Activated T-cell treated with anti-CD3 and anti-CD28 coated beads, Interleukin-2, amount 50 U/mL, for 4 hours (primary cell): ENCODE measurements around the gene PHLDA3. TPM values are rescaled to one million over a fixed set of nuclear protein-coding genes. Genes with fewer than 3 reads are reported as not detected.

Experiments
- ATAC-seq, 2 donors: fragments of 200-7000 bp; cut with Tn5 transposase; one replicate each; pipeline ENCODE4 v1.10.0; 2021
- DNase-seq: peaks from one replicate; pipeline ENCODE4 v3.0.0-alpha.2; 2020
- H3K27me3 Mint-ChIP-seq: one replicate; pipeline ENCODE4 v1.8.0; 2021; ENCODE audit warnings: low read depth, mixed read lengths
- H3K36me3 Mint-ChIP-seq: one replicate; pipeline ENCODE4 v1.8.0; 2022; ENCODE audit warnings: mixed read lengths; ENCODE audit not compliant: insufficient read depth
- H3K4me1 Mint-ChIP-seq: one replicate; pipeline ENCODE4 v1.8.0; 2021; ENCODE audit warnings: low read depth, mixed read lengths
- H3K4me3 Mint-ChIP-seq: one replicate; pipeline ENCODE4 v1.8.0; 2021; ENCODE audit warnings: mild to moderate bottlenecking, moderate library complexity, mixed read lengths
- H3K9me3 Mint-ChIP-seq: one replicate; pipeline ENCODE4 v1.8.0; 2021; ENCODE audit warnings: mixed read lengths
- total RNA-seq, 3 donors: library from RNA; stranded (reverse); gene quantifications; one replicate each; pipeline ENCODE4 v1.2.1, GENCODE V29; 2021

Gene PHLDA3
- total RNA-seq, 3 donors from 2014 or later: 1.4 to 4.1 (median 3.4) TPM

DNA sequence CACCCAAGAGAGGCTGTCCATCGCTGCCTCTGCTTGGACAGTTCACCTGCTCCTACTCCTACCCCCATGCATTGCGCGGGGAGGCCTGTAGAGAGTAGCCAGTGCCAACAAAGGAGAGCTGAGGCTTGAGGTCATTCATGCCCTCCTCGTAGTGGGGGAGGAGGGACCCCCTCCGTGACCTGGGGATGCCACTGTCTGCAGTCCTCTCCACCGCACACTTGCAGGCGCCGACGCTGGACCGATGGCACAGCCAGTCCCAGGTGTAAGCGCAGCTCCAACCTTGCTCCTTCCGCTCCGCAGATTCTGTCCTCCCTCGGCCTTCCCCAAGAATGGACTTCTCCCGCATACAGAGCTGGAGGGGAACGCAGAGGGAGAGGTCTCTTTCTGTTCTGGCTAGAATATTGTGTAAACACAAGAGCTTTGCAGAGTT lies 672 bp upstream of the PHLDA3 start:
- Mint-ChIP-seq H3K4me1 (peaks cover 6% of the 10 kb centered on the region), H3K27me3 (peaks cover 37% of the 10 kb centered on the region), H3K9me3 (no peaks in the 10 kb centered on the region), H3K36me3 (no peaks in the 10 kb centered on the region), H3K4me3 (peak overlapping the region; percentile 62)
- no peak for ATAC-seq
- no peak for DNase-seq

GRCh38 chr1:201468501-201468843 lies 516 bp downstream of the PHLDA3 start:
- no peaks in the 10 kb centered on the region for H3K9me3 Mint-ChIP-seq
- DNase-seq: no peak
- peak; percentile 38 to 56 for ATAC-seq
- peaks cover 35% of the 10 kb centered on the region for H3K27me3 Mint-ChIP-seq
- H3K36me3 Mint-ChIP-seq: no peaks in the 10 kb centered on the region
- peak overlapping the region; percentile 64 for H3K4me3 Mint-ChIP-seq
- peaks cover 6% of the 10 kb centered on the region for H3K4me1 Mint-ChIP-seq

DNA sequence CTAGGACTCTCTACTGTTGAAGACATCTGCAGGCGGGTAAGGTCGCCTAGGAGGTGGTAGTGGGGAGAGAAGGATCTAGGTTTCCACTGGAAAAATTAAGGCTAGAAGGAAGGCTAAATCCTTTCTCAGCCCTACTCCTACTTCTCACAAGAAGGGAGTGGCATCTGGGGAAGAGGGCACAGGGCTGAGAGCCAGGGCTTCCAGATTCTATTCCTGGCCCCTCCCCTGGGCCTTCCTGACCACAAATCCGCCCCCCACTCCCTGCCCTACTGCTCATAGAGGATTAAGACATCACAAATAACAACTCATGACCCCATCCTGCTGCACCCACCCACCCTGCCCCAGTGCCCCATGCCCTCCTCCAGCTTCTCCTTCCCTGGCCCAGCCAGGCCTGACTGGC lies 2.5 kb downstream of the PHLDA3 start:
- H3K9me3 Mint-ChIP-seq: no peaks in the 10 kb centered on the region
- ATAC-seq (no peak), DNase-seq (no peak)
- no peaks in the 10 kb centered on the region for H3K36me3 Mint-ChIP-seq
- H3K4me1 Mint-ChIP-seq: peaks cover 6% of the 10 kb centered on the region
- H3K4me3 Mint-ChIP-seq: no peak overlapping the region
- peaks cover 26% of the 10 kb centered on the region for H3K27me3 Mint-ChIP-seq

- no peak for DNase-seq
- ATAC-seq: no peak
- H3K27me3 Mint-ChIP-seq: peaks cover 20% of the 10 kb centered on the region
- H3K4me3 Mint-ChIP-seq: no peak overlapping the region
- no peaks in the 10 kb centered on the region for H3K9me3 Mint-ChIP-seq
- H3K36me3 Mint-ChIP-seq: no peaks in the 10 kb centered on the region
- peaks cover 6% of the 10 kb centered on the region for H3K4me1 Mint-ChIP-seq
Observed at GRCh38 chr1:201465698-201466290, 3.2 kb downstream of the PHLDA3 start.

DNA sequence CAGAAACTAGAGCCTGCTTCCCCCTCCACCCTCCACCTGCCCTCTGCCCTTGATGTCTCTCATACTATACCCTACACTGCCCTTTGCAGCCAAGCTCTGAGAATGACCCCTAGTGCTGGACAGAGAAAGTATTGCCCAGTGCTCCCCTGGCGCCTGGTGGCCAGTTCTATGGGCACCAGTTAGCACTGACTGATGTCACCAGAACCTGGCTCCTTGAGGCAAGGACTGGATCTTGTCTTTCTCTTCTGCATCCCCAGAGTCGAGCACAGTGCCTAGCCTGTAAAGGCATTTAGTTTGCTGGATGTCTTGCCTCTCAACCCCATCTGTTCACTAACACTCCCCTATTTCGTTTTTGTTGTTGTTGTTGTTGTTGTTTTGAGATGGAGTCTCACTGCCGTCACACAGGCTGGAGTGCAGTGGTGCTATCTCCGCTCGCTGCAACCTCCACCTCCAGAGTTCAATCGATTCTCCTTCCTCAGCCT lies 5.9 kb downstream of the PHLDA3 start:
- Mint-ChIP-seq H3K36me3 (no peaks in the 10 kb centered on the region), H3K4me1 (peaks cover 3% of the 10 kb centered on the region), H3K4me3 (no peak overlapping the region), H3K27me3 (peaks cover 8% of the 10 kb centered on the region), H3K9me3 (no peaks in the 10 kb centered on the region)
- ATAC-seq (no peak), DNase-seq (no peak)

DNA sequence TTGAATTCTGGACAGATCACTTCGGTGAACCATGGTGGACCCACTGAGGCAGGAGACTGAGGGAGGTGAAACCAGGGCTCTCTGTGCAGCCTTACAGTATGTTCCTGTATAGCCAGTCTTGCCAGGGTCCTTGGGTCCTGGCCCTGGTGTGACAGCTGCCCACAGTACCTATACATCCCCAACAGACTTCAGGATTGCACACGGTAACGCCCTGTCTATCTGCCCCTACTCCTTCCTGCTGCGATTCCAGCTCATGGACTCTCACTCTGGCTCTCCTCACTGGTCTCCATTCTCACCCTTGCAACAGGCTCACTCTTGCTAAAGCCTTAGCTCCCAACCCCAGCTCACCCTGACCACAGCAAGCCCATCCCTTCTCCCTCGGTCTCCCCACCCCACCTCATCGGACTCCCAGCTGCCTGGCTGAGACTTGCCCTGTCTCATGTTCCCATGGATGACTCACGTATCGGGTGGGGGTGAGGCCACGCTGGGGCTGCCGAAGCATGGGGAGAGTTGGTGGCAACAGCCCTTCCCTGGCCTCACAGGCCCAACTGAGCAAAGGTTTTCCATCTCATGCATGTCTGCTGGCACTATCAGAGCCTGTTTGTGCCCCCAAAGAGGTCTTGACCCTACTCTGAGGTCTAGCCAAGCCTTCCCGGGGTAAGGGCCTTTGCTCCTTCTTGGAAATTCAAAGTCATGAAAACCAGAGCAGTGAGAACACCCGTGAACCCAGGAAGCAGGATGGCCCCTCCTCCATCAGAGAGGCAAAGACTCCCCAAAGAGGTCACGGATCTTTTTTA lies 7.1 kb downstream of the PHLDA3 start:
- Mint-ChIP-seq H3K4me1 (no peaks in the 10 kb centered on the region), H3K9me3 (no peaks in the 10 kb centered on the region), H3K27me3 (peaks cover 2% of the 10 kb centered on the region), H3K4me3 (no peak overlapping the region), H3K36me3 (no peaks in the 10 kb centered on the region)
- no peak for DNase-seq
- ATAC-seq: no peak

GRCh38 chr1:201460814-201461644 lies 8.0 kb downstream of the PHLDA3 start:
- DNase-seq (no peak), ATAC-seq (no peak)
- no peaks in the 10 kb centered on the region for H3K36me3 Mint-ChIP-seq
- no peak overlapping the region for H3K4me3 Mint-ChIP-seq
- H3K27me3 Mint-ChIP-seq: peaks cover 2% of the 10 kb centered on the region
- no peaks in the 10 kb centered on the region for H3K9me3 Mint-ChIP-seq
- no peaks in the 10 kb centered on the region for H3K4me1 Mint-ChIP-seq

DNA sequence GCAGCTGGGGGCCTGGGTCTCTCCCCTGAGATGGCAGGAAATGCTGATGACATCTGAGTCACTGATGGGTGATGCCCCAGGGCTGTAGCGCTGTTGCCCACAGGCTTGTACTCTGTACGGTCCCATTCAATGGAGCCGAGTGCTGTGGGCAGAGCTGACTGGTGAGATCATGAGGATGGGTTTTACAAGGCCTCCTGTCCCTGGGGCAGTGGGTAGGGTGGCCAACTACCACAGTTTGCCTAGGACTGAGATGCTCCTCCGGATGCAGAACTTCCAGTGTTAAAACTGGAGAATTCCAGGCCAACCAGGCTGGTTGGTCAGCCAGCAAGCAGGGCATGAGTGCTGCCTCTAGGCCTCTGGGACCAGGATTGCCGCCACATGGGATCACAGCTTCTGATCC lies 9.2 kb downstream of the PHLDA3 start:
- no peak overlapping the region for H3K4me3 Mint-ChIP-seq
- no peak for ATAC-seq
- no peaks in the 10 kb centered on the region for H3K36me3 Mint-ChIP-seq

GRCh38 chr1:201459052-201459451 lies 9.9 kb downstream of the PHLDA3 start:
- ATAC-seq (no peak), DNase-seq (no peak)
- no peaks in the 10 kb centered on the region for H3K9me3 Mint-ChIP-seq
- peaks cover 4% of the 10 kb centered on the region for H3K4me1 Mint-ChIP-seq
- H3K4me3 Mint-ChIP-seq: no peak overlapping the region
- no peaks in the 10 kb centered on the region for H3K36me3 Mint-ChIP-seq
- H3K27me3 Mint-ChIP-seq: peaks cover 3% of the 10 kb centered on the region

More for the DNA sequence above, 9.2 kb downstream of the PHLDA3 start:
- H3K27me3 Mint-ChIP-seq: peaks cover 3% of the 10 kb centered on the region
- no peaks in the 10 kb centered on the region for H3K9me3 Mint-ChIP-seq
- DNase-seq: no peak
- H3K4me1 Mint-ChIP-seq: no peaks in the 10 kb centered on the region

DNA sequence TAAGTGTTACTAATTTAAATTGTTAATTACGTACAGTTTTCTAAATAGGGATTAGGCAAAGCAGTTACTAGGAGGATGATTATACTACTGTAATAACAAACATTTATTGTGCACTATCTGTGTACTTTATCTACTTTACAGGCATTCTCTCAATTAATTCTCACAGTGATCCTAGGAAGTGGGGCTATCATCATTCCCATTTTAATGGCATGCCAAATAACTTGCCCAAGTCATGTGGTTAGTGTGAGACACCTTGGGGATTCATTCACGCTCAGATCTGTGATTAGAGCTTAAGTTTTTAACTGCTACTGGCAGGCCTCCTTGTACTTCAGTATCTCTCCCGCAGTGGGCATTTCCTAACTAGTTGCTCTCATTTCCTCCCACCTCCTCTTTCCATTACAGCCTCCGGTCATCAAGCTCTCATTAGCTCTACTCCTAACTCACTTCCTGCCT lies 11.5 kb downstream of the PHLDA3 start:
- H3K4me3 Mint-ChIP-seq: no peak overlapping the region
- H3K4me1 Mint-ChIP-seq: peaks cover 6% of the 10 kb centered on the region

DNA sequence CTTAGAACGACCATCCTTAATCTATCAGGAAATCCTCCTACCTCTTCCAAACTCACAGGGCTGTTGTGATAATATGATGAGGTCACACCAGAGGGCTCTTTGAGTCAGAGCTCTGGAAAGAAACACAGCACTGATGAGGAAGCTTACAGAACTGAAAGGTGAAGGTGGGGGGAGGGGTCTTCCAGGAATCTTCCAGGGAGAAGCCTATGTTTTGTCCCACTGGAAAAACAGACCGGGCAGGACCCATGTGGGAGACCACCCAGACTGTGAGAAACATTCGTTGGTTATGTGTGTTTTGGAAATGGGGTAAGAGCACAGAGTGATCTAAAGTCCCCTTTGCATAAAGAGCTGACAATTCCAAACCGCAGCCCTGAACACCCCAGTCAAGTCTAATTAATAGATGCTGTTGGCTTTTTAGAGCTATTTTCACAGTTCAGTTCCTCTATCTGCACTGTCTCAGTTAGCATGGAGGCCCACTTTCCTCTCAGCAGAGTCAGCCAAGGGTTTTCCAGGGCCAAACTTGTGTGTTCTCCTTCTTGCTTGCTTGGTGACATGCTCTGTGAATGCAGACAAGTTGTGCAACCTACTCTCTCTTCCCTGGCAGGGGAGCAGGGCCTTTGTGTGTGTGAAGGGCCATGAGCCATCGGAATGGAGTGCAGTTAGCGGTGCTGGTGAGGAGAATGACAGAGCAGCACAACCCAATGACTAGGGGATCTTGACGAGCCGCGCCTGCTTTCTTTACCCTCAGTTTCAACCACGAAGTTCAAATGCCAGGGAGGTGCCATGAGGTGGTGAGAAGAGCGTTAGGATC lies 12.3 kb downstream of the PHLDA3 start:
- ATAC-seq: no peak
- Mint-ChIP-seq H3K9me3 (no peaks in the 10 kb centered on the region), H3K4me1 (peaks cover 6% of the 10 kb centered on the region)

More for the DNA sequence above, 11.5 kb downstream of the PHLDA3 start:
- no peak for ATAC-seq
- no peak for DNase-seq
- H3K27me3 Mint-ChIP-seq: peaks cover 3% of the 10 kb centered on the region
- no peaks in the 10 kb centered on the region for H3K36me3 Mint-ChIP-seq
- no peaks in the 10 kb centered on the region for H3K9me3 Mint-ChIP-seq

GRCh38 chr1:201455098-201455497 lies 13.9 kb downstream of the PHLDA3 start:
- Mint-ChIP-seq H3K27me3 (peaks cover 12% of the 10 kb centered on the region), H3K4me1 (peaks cover 6% of the 10 kb centered on the region), H3K36me3 (no peaks in the 10 kb centered on the region), H3K9me3 (no peaks in the 10 kb centered on the region), H3K4me3 (no peak overlapping the region)
- no peak for DNase-seq
- ATAC-seq: no peak

More for the DNA sequence above, 12.3 kb downstream of the PHLDA3 start:
- no peak overlapping the region for H3K4me3 Mint-ChIP-seq
- DNase-seq: no peak
- H3K27me3 Mint-ChIP-seq: peaks cover 9% of the 10 kb centered on the region
- no peaks in the 10 kb centered on the region for H3K36me3 Mint-ChIP-seq

- Mint-ChIP-seq H3K4me3 (no peak overlapping the region), H3K36me3 (no peaks in the 10 kb centered on the region), H3K27me3 (peaks cover 14% of the 10 kb centered on the region), H3K9me3 (no peaks in the 10 kb centered on the region), H3K4me1 (peaks cover 6% of the 10 kb centered on the region)
- DNase-seq (no peak), ATAC-seq (no peak)
Observed at GRCh38 chr1:201454608-201455007, 14.4 kb downstream of the PHLDA3 start.

GRCh38 chr1:201452866-201453265 lies 16.1 kb downstream of the PHLDA3 start:
- Mint-ChIP-seq H3K4me3 (no peak overlapping the region), H3K9me3 (no peaks in the 10 kb centered on the region), H3K27me3 (peaks cover 14% of the 10 kb centered on the region), H3K4me1 (peaks cover 8% of the 10 kb centered on the region), H3K36me3 (no peaks in the 10 kb centered on the region)
- ATAC-seq (no peak), DNase-seq (no peak)
